ENCODE results near the gene PASD1.

PASD1 gene

DNA sequence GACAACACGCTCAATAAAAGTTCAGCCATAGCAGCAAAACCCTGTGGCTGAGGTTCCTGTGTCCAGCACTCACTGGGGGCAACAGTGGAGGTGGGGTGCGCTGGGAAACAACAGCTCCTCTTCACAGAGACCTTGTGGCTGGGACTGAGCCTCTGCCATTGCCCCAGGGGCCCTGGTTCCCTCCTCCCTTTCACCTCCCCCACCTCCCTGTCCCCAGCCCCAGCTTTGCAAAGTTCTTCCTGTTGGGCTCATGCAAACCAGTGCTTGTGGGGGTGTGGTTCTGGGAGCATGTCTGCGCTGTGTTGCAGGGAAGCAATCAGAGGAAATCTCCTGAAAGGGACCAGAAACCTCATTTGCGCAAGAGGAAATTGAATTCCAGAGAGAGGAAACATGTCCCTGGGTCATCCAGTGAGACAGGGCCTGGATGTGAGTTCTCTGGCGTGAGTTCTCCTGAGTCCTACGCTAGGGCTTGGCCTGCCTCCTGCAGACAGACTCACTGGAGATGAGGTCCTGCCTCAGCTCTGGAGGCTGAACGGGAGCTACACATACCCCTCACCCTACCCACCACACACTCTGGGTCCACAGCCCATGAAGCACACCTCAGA, 159.8 kb downstream of the PASD1 start:
- H3K4me1 ChIP-seq (ENCODE audit: insufficient read depth, low read length): no peaks in the 10 kb centered on the region
- H3K4me3 ChIP-seq (ENCODE audit: low read depth in 1 of 2, low read length in 2 of 2): no peak overlapping the region
- H3K27ac ChIP-seq (ENCODE audit: low read depth, low read length): no peak overlapping the region
- no peaks in the 10 kb centered on the region for H3K9me3 ChIP-seq (ENCODE audit: low read length)
- no peaks in the 10 kb centered on the region for H3K36me3 ChIP-seq (ENCODE audit: insufficient read depth, low read length)
- H3K9ac ChIP-seq (ENCODE audit: low read length): no peak overlapping the region
- peaks cover 0 to 31% of the 10 kb centered on the region in 2 donors for H3K27me3 ChIP-seq (ENCODE audit: control insufficient read depth in 1 of 2, insufficient read depth in 2 of 2, low read length in 2 of 2)

- Histone ChIP-seq H3K9ac (ENCODE audit: low read length) (no peak overlapping the region), H3K27me3 (ENCODE audit: control insufficient read depth in 1 of 2, insufficient read depth in 2 of 2, low read length in 2 of 2) (peaks cover 0 to 31% of the 10 kb centered on the region in 2 donors), H3K4me3 (ENCODE audit: low read depth in 1 of 2, low read length in 2 of 2) (no peak overlapping the region)
Measured at GRCh38 chrX:151724563-151725337, 161.3 kb downstream of the PASD1 start.

GRCh38 chrX:151725338-151725614, 161.8 kb downstream of the PASD1 start:
- Histone ChIP-seq H3K36me3 (ENCODE audit: insufficient read depth, low read length) (no peaks in the 10 kb centered on the region), H3K9ac (ENCODE audit: low read length) (no peak overlapping the region)

More at GRCh38 chrX:151724563-151725337, 161.3 kb downstream of the PASD1 start:
- H3K4me1 ChIP-seq (ENCODE audit: insufficient read depth, low read length): no peaks in the 10 kb centered on the region
- no peaks in the 10 kb centered on the region for H3K36me3 ChIP-seq (ENCODE audit: insufficient read depth, low read length)
- no peaks in the 10 kb centered on the region for H3K9me3 ChIP-seq (ENCODE audit: low read length)
- no peak overlapping the region for H3K27ac ChIP-seq (ENCODE audit: low read depth, low read length)

More at GRCh38 chrX:151725338-151725614, 161.8 kb downstream of the PASD1 start:
- Histone ChIP-seq H3K27me3 (ENCODE audit: control insufficient read depth in 1 of 2, insufficient read depth in 2 of 2, low read length in 2 of 2) (peaks cover 0 to 31% of the 10 kb centered on the region in 2 donors), H3K27ac (ENCODE audit: low read depth, low read length) (no peak overlapping the region), H3K4me3 (ENCODE audit: low read depth in 1 of 2, low read length in 2 of 2) (no peak overlapping the region), H3K4me1 (ENCODE audit: insufficient read depth, low read length) (no peaks in the 10 kb centered on the region), H3K9me3 (ENCODE audit: low read length) (no peaks in the 10 kb centered on the region)

All from muscle layer of colon (tissue), 2 donors.